NT2/D1 (cell line): Measurements from ENCODE around the gene KRTAP5-4.

Source experiments
- DNase-seq: peaks from one replicate; pipeline ENCODE4 v3.0.0-alpha.2; 2011; ENCODE audit warnings: low read depth, low spot score
- H3K27me3 ChIP-seq: 2 replicates; pipeline ENCODE4 v1.6.0; 2011; ENCODE audit warnings: mild to moderate bottlenecking; ENCODE audit not compliant: insufficient read length, insufficient read depth
- H3K36me3 ChIP-seq: 2 replicates; pipeline ENCODE4 v1.6.1; 2011; ENCODE audit warnings: mild to moderate bottlenecking, low read length, mixed read lengths; ENCODE audit not compliant: insufficient read depth, insufficient read length
- H3K4me1 ChIP-seq: 2 replicates; pipeline ENCODE4 v1.5.1; 2011; ENCODE audit not compliant: insufficient read depth, insufficient read length
- H3K4me3 ChIP-seq: 2 replicates; pipeline ENCODE4 v1.5.1; 2011; ENCODE audit warnings: low read depth; ENCODE audit not compliant: insufficient read length
- H3K9ac ChIP-seq: 2 replicates; pipeline ENCODE4 v1.6.0; 2011; ENCODE audit warnings: low read depth; ENCODE audit not compliant: insufficient read length
- H3K9me3 ChIP-seq: 2 replicates; pipeline ENCODE4 v1.5.1; 2011; ENCODE audit warnings: mild to moderate bottlenecking, low read length; ENCODE audit not compliant: insufficient read depth
- SUZ12 ChIP-seq: IDR thresholded peaks from 2 replicates; pipeline ENCODE4 v1.6.1; 2011; ENCODE audit not compliant: insufficient read length, insufficient read depth; ENCODE audit errors: extremely low read depth
- YY1 ChIP-seq: IDR thresholded peaks from 2 replicates; pipeline ENCODE4 v1.6.1; 2011; ENCODE audit not compliant: insufficient read length, insufficient read depth
- ZNF274 ChIP-seq: IDR thresholded peaks from 2 replicates; pipeline ENCODE4 v1.6.1; 2011; ENCODE audit warnings: mild to moderate bottlenecking, low read depth, low read length

KRTAP5-4 gene

DNA sequence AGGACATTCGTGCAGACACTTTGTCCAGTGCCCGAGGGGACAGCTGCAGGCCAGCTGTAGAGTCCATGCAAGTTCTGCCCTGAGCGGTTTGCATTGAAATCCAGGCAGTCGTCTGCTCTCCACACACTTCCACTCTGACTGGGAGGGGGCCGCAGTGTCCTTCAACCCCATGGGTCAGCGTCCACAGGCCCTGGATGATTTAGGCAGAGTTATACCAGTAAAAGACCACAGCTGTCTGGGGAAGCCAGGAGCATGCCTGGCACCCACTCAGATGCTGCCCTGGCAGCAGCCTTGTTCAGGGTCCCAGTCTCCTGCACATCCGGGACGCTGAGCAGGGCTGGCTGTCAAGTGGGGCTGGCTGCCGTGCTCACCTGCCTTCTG, 34.1 kb upstream of the KRTAP5-4 start:
- Histone ChIP-seq H3K4me3 (no peak overlapping the region), H3K9me3 (no peaks in the 10 kb centered on the region), H3K27me3 (peaks cover 23% of the 10 kb centered on the region), H3K9ac (peak overlapping the region; percentile 18), H3K4me1 (peaks cover 20% of the 10 kb centered on the region), H3K36me3 (no peaks in the 10 kb centered on the region)
- no peak for DNase-seq
- TF ChIP-seq YY1 (no peak), ZNF274 (no peak), SUZ12 (no peak)

DNA sequence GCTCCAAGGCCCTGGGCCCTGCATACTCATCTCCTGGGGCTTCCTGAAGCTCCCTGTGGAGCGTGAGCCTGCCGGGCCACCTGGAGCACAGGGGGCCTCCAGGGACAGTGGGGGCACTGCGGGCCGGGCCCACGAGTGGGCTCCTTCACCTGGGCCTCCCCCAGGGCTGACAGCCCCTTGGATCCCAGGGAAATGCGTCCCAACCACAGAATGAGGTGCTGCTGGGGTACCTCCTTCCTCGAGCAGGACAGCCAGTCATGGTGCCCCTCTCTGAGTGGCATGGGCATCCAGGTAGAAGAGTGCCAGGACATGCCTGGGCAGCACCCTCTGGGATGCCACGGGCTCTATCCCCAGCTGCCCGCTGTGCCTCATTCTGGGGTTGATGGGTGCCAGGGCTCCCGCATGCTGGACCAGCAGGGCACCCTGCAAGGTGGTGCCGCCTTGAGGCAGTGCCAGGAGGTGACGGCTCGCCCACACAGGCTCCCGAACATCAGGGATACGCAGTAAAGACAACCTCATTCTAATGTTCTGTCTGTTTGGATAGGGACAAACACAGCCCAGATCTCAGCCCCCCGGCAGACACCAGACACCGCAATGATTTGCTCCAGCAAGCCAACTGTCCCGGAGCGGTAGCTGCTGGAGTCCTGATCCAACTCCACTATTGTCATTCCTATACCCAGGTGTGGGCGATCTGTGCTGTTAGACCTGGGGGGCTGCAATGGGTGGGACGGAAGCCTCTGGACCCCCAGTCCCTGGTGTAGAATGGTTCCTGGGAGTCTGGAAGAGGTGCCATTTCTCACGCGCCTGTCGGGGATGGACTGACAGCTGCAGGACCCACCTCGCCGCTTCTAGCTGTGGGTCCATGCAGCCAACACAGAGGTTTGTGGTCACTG, 33.5 kb upstream of the KRTAP5-4 start:
- Histone ChIP-seq H3K27me3 (peaks cover 23% of the 10 kb centered on the region), H3K4me3 (no peak overlapping the region), H3K36me3 (no peaks in the 10 kb centered on the region), H3K4me1 (peaks cover 22% of the 10 kb centered on the region), H3K9ac (no peak overlapping the region), H3K9me3 (no peaks in the 10 kb centered on the region)
- DNase-seq, result no peak
- TF ChIP-seq SUZ12 (no peak), ZNF274 (no peak), YY1 (no peak)

DNA sequence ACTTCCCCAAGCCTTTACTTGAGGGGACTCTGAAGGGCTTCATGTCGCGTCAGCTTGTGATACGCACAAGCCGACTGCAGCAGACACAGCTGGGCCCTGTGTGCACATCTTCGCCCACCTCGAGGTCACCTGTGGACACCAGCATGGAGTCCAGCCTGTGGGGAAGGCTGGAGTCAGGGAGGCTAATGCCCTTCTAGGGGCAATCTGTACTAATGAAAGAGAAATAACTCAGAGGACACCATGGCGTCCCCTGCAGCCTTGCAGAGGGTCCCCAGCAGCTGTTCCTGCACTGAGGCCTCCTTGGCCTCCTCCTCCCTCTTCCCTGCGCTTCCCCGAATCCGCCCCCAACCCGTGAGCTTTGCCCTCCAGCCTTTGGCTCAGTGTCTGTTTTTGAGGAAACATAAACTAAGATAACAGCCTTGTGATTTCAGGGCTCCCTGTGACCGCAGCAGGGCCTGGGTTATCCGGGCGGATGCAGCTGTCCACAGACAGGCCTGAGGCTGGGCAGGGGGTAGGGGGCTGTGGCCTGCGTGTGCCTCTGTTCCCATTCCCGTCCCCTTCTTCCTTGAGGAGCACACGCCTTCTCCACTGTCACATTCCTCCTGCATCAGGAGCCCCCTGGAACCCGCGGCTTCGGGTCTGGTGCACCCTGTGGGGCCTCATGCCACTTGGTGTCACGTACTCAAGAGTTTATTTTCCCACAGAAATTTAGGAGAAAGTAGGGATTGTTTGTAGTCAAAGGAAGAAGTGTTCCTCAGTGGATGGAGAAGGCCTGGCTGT, 32.6 kb upstream of the KRTAP5-4 start:
- no peaks in the 10 kb centered on the region for H3K36me3 ChIP-seq
- TF ChIP-seq SUZ12 (no peak), ZNF274 (no peak), YY1 (no peak)
- DNase-seq, result no peak
- H3K27me3 ChIP-seq, result peaks cover 19% of the 10 kb centered on the region
- no peak overlapping the region for H3K9ac ChIP-seq
- peaks cover 22% of the 10 kb centered on the region for H3K4me1 ChIP-seq
- no peaks in the 10 kb centered on the region for H3K9me3 ChIP-seq
- no peak overlapping the region for H3K4me3 ChIP-seq

DNA sequence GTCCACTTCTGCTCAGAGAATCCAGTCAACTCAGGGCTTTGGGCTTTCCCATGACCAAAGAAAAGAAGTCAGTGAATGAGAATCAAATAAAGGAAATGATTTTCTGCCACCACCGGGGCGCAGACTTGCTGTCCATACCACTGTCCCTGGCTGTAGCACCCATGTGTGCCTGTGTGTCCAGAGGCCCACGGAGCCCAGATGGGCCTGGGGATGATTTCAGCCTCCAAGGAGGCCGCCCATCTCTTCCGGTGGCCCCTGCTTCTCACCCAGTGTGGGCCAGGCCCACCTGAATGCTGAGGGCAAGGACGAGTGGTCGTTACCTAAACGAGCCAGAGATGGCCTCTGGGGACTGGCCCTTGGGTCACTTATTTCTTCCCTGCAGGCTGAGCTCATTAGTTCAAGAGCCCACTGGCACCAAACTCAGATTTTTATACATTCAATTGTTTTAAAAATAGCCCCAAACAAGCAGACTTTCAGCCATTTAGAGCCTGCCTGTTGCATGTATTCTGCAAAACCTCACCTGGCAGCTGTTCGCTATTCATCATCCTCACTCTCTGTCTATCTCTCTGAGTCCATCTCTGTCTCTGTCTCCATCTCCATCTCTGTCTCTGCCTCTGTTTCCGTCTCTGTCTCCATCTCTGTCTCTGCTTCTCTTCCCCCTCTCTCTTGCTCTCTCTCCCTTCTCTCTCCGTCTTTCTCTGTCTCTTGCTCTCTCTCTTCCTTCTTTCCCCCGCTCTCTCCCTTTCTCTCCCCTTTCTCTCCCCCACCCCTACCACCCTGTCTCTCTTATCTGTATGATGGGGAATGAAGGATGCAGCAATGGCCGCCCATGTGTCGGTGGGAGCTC, 31.8 kb upstream of the KRTAP5-4 start:
- TF ChIP-seq ZNF274 (no peak), SUZ12 (no peak), YY1 (no peak)
- H3K27me3 ChIP-seq, result peaks cover 19% of the 10 kb centered on the region
- no peaks in the 10 kb centered on the region for H3K9me3 ChIP-seq
- no peak overlapping the region for H3K9ac ChIP-seq
- peaks cover 22% of the 10 kb centered on the region for H3K4me1 ChIP-seq
- no peak for DNase-seq
- no peaks in the 10 kb centered on the region for H3K36me3 ChIP-seq
- H3K4me3 ChIP-seq, result no peak overlapping the region

DNA sequence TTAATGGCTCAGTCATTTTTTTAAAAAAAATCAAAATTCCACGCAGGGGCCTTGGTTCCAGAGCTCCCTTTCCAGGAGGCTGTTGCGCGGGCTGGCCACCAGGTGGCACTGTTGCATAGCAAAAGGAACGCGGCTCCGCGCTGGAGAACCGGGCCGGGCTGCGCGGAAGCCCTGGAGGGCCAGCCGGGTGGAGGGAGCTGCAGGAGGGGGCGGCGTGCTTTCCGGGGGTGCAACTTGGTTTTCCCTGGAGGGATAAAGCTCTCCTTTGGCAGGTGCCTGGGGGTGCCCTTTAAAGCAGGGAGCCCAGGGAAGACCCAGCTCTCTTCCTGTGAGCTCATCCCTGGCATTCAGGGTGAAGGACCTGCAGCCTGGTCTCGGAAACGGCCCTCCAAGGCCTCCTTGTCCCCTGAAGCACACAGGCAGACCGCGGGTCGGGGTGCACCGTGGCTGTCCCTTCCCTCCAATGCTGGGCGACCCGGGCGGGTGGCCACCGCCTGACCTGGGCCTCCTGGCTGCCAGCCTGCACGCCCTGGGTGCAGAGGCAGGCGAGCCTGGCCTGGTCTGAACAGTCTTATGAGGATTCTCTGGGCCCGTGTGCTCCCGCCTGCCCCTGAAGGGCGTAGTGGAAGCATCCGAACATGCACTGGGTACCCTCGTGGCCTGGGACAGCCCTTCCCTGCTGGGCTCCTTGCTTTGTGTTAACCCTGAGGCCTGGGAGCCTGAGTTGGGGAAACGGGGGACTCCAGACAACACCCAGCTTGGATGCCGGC, 31.0 kb upstream of the KRTAP5-4 start:
- no peak for TF ChIP-seq SUZ12
- no peak for TF ChIP-seq ZNF274
- Histone ChIP-seq H3K4me1 (peaks cover 22% of the 10 kb centered on the region), H3K4me3 (peak overlapping the region; percentile 9), H3K9ac (peak overlapping the region; percentile 11), H3K27me3 (peaks cover 19% of the 10 kb centered on the region), H3K36me3 (no peaks in the 10 kb centered on the region), H3K9me3 (no peaks in the 10 kb centered on the region)
- peak; percentile 28 for DNase-seq

DNA sequence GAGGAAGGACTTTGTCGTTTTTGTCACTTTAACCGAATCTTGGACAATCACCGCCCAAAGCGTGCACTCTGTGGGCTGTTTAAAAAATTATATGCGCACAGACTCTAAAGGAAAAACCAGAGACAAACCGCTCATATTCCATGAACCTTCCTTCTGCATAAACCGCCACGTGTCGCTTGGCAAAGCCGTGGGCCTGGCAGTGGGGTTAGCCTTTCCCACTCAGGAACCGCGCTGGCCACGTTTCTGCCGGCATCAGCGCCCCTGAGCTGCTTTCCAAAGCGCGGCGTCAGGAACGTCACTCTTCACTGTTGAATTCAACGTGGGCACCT, 30.5 kb upstream of the KRTAP5-4 start:
- Histone ChIP-seq H3K9me3 (no peaks in the 10 kb centered on the region), H3K4me1 (peaks cover 22% of the 10 kb centered on the region), H3K9ac (peak overlapping the region; percentile 11), H3K36me3 (no peaks in the 10 kb centered on the region), H3K27me3 (peaks cover 19% of the 10 kb centered on the region), H3K4me3 (no peak overlapping the region)
- DNase-seq, result no peak
- no peak for TF ChIP-seq YY1
- TF ChIP-seq SUZ12, result no peak
- no peak for TF ChIP-seq ZNF274
